K562 (cell line): Measurements from ENCODE around the gene ZSCAN12. TPM values are rescaled to one million over a fixed set of nuclear protein-coding genes. Genes with fewer than 3 reads are reported as not detected.

ENCODE experiments used
- BRD9 ChIP-seq: fragments of 450-650 bp; IDR thresholded peaks from 2 replicates; pipeline ENCODE4 v1.6.1; 2018; ENCODE audit warnings: low read depth; ENCODE audit not compliant: partially characterized antibody
- CBFB ChIP-seq: sonication (generic); formaldehyde crosslinking; IDR thresholded peaks from 2 replicates; pipeline ENCODE4 v1.4.0; 2020; ENCODE audit warnings: mild to moderate bottlenecking, missing genetic modification reagents
- CSDE1 ChIP-seq, 2 experiments: fragments of 450-650 bp; IDR thresholded peaks; 2 replicates each; pipeline ENCODE4 v1.6.1; 2016; ENCODE audit warnings: mild to moderate bottlenecking in 1 of 2
- DPF2 ChIP-seq: fragments of 450-650 bp; IDR thresholded peaks from 2 replicates; pipeline ENCODE4 v1.6.1; 2016
- GMEB1 ChIP-seq: fragments of 250-450 bp; sonication (Bioruptor Pico); IDR thresholded peaks from 2 replicates; pipeline ENCODE4 v1.4.0; 2020; ENCODE audit warnings: mild to moderate bottlenecking
- HDAC2 ChIP-seq: fragments of 450-650 bp; IDR thresholded peaks from 2 replicates; pipeline ENCODE4 v1.6.1; 2016; ENCODE audit warnings: mild to moderate bottlenecking
- HDGF ChIP-seq: fragments of 450-650 bp; IDR thresholded peaks from 2 replicates; pipeline ENCODE4 v1.6.1; 2016
- KDM1A ChIP-seq, 2 experiments: fragments of 450-650 bp; IDR thresholded peaks; 2 replicates each; pipeline ENCODE4 v1.6.1; 2016; ENCODE audit warnings: mild to moderate bottlenecking in 2 of 2
- KHSRP ChIP-seq: fragments of 450-650 bp; IDR thresholded peaks from 2 replicates; pipeline ENCODE4 v1.6.1; 2017
- MAFG ChIP-seq: fragments of 450-650 bp; conservative IDR thresholded peaks from 2 replicates; pipeline ENCODE4 v1.6.1; 2016; ENCODE audit warnings: missing genetic modification characterization, missing compliant biosample characterization
- PKNOX1 ChIP-seq: fragments of 450-650 bp; IDR thresholded peaks from 2 replicates; pipeline ENCODE4 v1.6.1; 2016
- TAF9B ChIP-seq: fragments of 450-650 bp; IDR thresholded peaks from 2 replicates; pipeline ENCODE4 v1.6.1; 2018; ENCODE audit warnings: mild to moderate bottlenecking; ENCODE audit not compliant: partially characterized antibody
- XRCC4 ChIP-seq: IDR thresholded peaks from one replicate; pipeline ENCODE4 v1.6.1; 2011; ENCODE audit not compliant: insufficient read depth, insufficient read length; ENCODE audit errors: extremely low read depth
- ZBTB17 ChIP-seq: fragments of 450-650 bp; formaldehyde crosslinking; IDR thresholded peaks from 2 replicates; pipeline ENCODE4 v1.4.0; 2020; ENCODE audit warnings: mild to moderate bottlenecking
- ZBTB5 ChIP-seq: fragments of 450-650 bp; IDR thresholded peaks from 2 replicates; pipeline ENCODE4 v1.6.1; 2017; ENCODE audit warnings: antibody characterized with exemption
- ZC3H8 ChIP-seq: fragments of 450-650 bp; IDR thresholded peaks from 2 replicates; pipeline ENCODE4 v1.6.1; 2017
- ZEB2 ChIP-seq: fragments of 450-650 bp; IDR thresholded peaks from 2 replicates; pipeline ENCODE4 v1.6.1; 2016
- ZNF318 ChIP-seq, 2 experiments: fragments of 450-650 bp; IDR thresholded peaks; 2 replicates each; pipeline ENCODE4 v1.6.1; 2016; ENCODE audit warnings: mild to moderate bottlenecking in 2 of 2, borderline replicate concordance in 1 of 2, low read depth in 1 of 2, moderate library complexity in 1 of 2
- polyA plus RNA-seq, 8 experiments: library from polyadenylated mRNA; depleted of rRNA in 4 of 8; stranded (reverse) in 5 of 8; unstranded in 3 of 8; fragments of >200 nt; fragmentation: Nextera tagmentation in 2 of 8; fragmentation: Illumina TruSeq in 1 of 8; extraction: Ambion mirVana in 2 of 8; extraction: Trizol in 1 of 8; gene quantifications; 2 replicates each; pipeline versions ENCODE4 v1.2.1 to v1.2.3, GENCODE V29; 2011 to 2014; ENCODE audit warnings: inconsistent platforms in 1 of 8, missing spikeins in 1 of 8
- total RNA-seq, 7 experiments: library from RNA; depleted of rRNA in 6 of 7; stranded (reverse); fragments of >200 nt in 6 of 7; fragmentation: Illumina TruSeq in 2 of 7; extraction: Trizol in 2 of 7; gene quantifications; 2 replicates each; pipeline versions ENCODE4 v1.2.1 to v1.2.3, GENCODE V29; 2011 to 2021; ENCODE audit warnings: low replicate concordance in 1 of 7

ZSCAN12 gene
- total and polyA plus RNA-seq, 9 of the 15 experiments (the other 6 are each of a cell fraction or from before 2014, with no cell fraction given) = 2.5 to 19.6 (median 12.5) TPM

GRCh38 chr6:28351493-28351925 is 48.0 kb downstream of the ZSCAN12 start (continued):
- peak; percentile 72; the same call in 1 of the 2 replicates for TF ChIP-seq ZBTB5
- 0 out of 2 replicates have a peak, but pooled peaks have one; percentile 33 for TF ChIP-seq PKNOX1
- peak; percentile 86 for TF ChIP-seq MAFG
- TF ChIP-seq BRD9 = peak; percentile 96
- 0 out of 2 replicates have a peak, but pooled peaks have one; percentile 42 for TF ChIP-seq ZEB2
- peak; percentile 91; the same call in 1 of the 2 replicates for TF ChIP-seq ZC3H8
- no peak for TF ChIP-seq XRCC4
- peak; percentile 90 for TF ChIP-seq DPF2
- TF ChIP-seq ZBTB17 (CRISPR knock-in tag) = no peak
- TF ChIP-seq KHSRP = peak; percentile 56; the same call in 1 of the 2 replicates
- peak; percentile 62 to 98 for TF ChIP-seq KDM1A (IDR thresholded peaks at IDR 0.05)
- peak; percentile 97 for TF ChIP-seq HDGF
- TF ChIP-seq GMEB1 (CRISPR knock-in tag) = no peak
- TF ChIP-seq ZNF318 (IDR thresholded peaks at IDR 0.05; ENCODE audit: borderline replicate concordance in 1 of 2, low read depth in 1 of 2) = 0 out of 4 replicates have a peak, but pooled peaks of 1 of the 2 experiments have one; percentile 36
- TF ChIP-seq CSDE1 (IDR thresholded peaks at IDR 0.05) = peak; percentile 71 to 87
- TF ChIP-seq HDAC2 = peak; percentile 69
- peak; percentile 63 for TF ChIP-seq TAF9B
- no peak for TF ChIP-seq CBFB (CRISPR knock-in tag)
